Pulmonary artery endothelial cell (primary cell): ENCODE measurements around the gene ARHGEF2. TPM values are rescaled to one million over a fixed set of nuclear protein-coding genes. Genes with fewer than 3 reads are reported as not detected.
"Not testable (repeated sequence)": the region's sequence is repeated elsewhere in the genome, so short reads cannot be mapped to it uniquely, and the experiment has no call there.

ENCODE experiments used
- DNase-seq: peaks from one replicate; pipeline ENCODE4 v3.0.0-alpha.2; 2011; ENCODE audit warnings: low read depth, low spot score
- total RNA-seq: library from RNA; depleted of rRNA; stranded (reverse); fragments of >200 nt; gene quantifications from 2 replicates; pipeline ENCODE4 v1.2.3, GENCODE V29; 2014

ARHGEF2 gene
- total RNA-seq, 1 donor from 2014 or later: 71.3 TPM

GRCh38 chr1:155990005-155990739 lies 11.8 kb upstream of the ARHGEF2 start:
- no peak for DNase-seq

GRCh38 chr1:155989242-155990004 lies 11.1 kb upstream of the ARHGEF2 start:
- DNase-seq: no peak

GRCh38 chr1:155984903-155985645 lies 6.7 kb upstream of the ARHGEF2 start:
- not testable (repeated sequence) for DNase-seq

GRCh38 chr1:155984341-155984740 lies 6.0 kb upstream of the ARHGEF2 start:
- no peak for DNase-seq

GRCh38 chr1:155983191-155984024 lies 5.1 kb upstream of the ARHGEF2 start:
- DNase-seq: no peak

- DNase-seq: no peak
Observed at GRCh38 chr1:155982106-155982505, 3.8 kb upstream of the ARHGEF2 start.

GRCh38 chr1:155981266-155982088 lies 3.1 kb upstream of the ARHGEF2 start:
- peak; percentile 69 for DNase-seq

GRCh38 chr1:155979597-155980343 lies 1.4 kb upstream of the ARHGEF2 start:
- no peak for DNase-seq

- no peak for DNase-seq
Observed at GRCh38 chr1:155978973-155979429, 654 bp upstream of the ARHGEF2 start.

- DNase-seq: no peak
Observed at GRCh38 chr1:155977690-155978324, 540 bp downstream of the ARHGEF2 start.

GRCh38 chr1:155976913-155977689 lies 1.2 kb downstream of the ARHGEF2 start:
- DNase-seq: no peak

- no peak for DNase-seq
Observed at GRCh38 chr1:155976062-155976912, 2.1 kb downstream of the ARHGEF2 start.

GRCh38 chr1:155975375-155976061 lies 2.8 kb downstream of the ARHGEF2 start:
- no peak for DNase-seq

GRCh38 chr1:155974208-155975115 lies 3.9 kb downstream of the ARHGEF2 start:
- DNase-seq: no peak

- no peak for DNase-seq
Observed at GRCh38 chr1:155973723-155974122, 4.6 kb downstream of the ARHGEF2 start.
